ENCODE data around the gene GAR1.

The GAR1 gene

DNA sequence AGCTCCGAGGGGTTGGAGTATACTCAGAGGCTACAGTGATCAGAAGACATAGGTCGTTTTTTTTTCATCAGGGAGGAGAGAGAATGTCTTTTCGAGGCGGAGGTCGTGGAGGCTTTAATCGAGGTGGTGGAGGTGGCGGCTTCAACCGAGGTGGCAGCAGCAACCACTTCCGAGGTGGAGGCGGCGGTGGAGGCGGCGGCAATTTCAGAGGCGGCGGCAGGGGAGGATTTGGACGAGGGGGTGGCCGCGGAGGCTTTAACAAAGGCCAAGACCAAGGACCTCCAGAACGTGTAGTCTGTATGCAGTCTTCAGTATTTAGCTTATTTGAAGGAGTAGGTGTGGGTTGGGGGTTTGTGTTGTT, 500 bp downstream of the GAR1 start:
- TF ChIP-seq EZH2phosphoT487 (IDR thresholded peaks at IDR 0.05; ENCODE audit: low read depth) = no peak
- TF ChIP-seq, protein P1, sequence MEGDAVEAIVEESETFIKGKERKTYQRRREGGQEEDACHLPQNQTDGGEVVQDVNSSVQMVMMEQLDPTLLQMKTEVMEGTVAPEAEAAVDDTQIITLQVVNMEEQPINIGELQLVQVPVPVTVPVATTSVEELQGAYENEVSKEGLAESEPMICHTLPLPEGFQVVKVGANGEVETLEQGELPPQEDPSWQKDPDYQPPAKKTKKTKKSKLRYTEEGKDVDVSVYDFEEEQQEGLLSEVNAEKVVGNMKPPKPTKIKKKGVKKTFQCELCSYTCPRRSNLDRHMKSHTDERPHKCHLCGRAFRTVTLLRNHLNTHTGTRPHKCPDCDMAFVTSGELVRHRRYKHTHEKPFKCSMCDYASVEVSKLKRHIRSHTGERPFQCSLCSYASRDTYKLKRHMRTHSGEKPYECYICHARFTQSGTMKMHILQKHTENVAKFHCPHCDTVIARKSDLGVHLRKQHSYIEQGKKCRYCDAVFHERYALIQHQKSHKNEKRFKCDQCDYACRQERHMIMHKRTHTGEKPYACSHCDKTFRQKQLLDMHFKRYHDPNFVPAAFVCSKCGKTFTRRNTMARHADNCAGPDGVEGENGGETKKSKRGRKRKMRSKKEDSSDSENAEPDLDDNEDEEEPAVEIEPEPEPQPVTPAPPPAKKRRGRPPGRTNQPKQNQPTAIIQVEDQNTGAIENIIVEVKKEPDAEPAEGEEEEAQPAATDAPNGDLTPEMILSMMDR (IDR thresholded peaks at IDR 0.05; ENCODE audit: low read depth, low read length) = no peak
- H3K4me2 ChIP-seq (ENCODE audit: low read length) = peak overlapping the region; percentile 91
- H3K27ac ChIP-seq (ENCODE audit: low read length) = peak overlapping the region; percentile 70
- H2AFZ ChIP-seq (ENCODE audit: low read depth, low read length) = peak overlapping the region; percentile 83
- H4K20me1 ChIP-seq (ENCODE audit: insufficient read depth, low read length) = no peaks in the 10 kb centered on the region
- peak overlapping the region; percentile 97 for H3K4me3 ChIP-seq (ENCODE audit: low read length)
- no peaks in the 10 kb centered on the region for H3K9me3 ChIP-seq (ENCODE audit: insufficient read depth, low read length)
- H3K27me3 ChIP-seq (ENCODE audit: low read depth, low read length) = no peaks in the 10 kb centered on the region
- H3K4me1 ChIP-seq (ENCODE audit: low read length) = peaks cover 35% of the 10 kb centered on the region
- H3K79me2 ChIP-seq (ENCODE audit: low read length) = peaks cover 56% of the 10 kb centered on the region
- peaks cover 24% of the 10 kb centered on the region for H3K36me3 ChIP-seq (replicated peaks; ENCODE audit: low read depth, low read length)
- H3K9ac ChIP-seq (ENCODE audit: low read length) = peak overlapping the region; percentile 95

DNA sequence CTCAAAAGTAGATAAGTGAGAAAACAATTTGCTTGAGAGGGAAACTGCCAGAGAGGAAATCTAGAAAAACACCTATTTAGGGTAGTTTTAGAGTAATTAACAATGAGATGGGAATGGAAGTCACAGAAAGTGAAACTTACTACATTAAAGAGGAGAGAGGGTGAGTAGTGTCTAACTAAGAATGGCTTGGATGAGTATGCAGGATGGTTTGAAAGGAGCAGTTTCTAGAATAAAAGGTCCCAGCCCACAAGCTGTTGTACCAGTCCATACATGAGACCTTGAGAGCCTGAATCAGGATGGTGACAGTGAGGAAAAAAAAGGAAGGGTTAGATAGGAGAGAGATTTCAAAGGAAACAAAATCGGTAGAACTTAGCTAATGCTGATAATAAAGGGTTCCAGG, 1.3 kb downstream of the GAR1 start:
- peaks cover 41% of the 10 kb centered on the region for H3K4me1 ChIP-seq (ENCODE audit: low read length)
- peaks cover 57% of the 10 kb centered on the region for H3K79me2 ChIP-seq (ENCODE audit: low read length)
- TF ChIP-seq, protein P1 (IDR thresholded peaks at IDR 0.05; ENCODE audit: low read depth, low read length) = no peak
- no peak for TF ChIP-seq EZH2phosphoT487 (IDR thresholded peaks at IDR 0.05; ENCODE audit: low read depth)
- no peaks in the 10 kb centered on the region for H3K27me3 ChIP-seq (ENCODE audit: low read depth, low read length)
- H2AFZ ChIP-seq (ENCODE audit: low read depth, low read length) = no peak overlapping the region
- H3K4me3 ChIP-seq (ENCODE audit: low read length) = peak overlapping the region; percentile 97
- peaks cover 27% of the 10 kb centered on the region for H3K36me3 ChIP-seq (replicated peaks; ENCODE audit: low read depth, low read length)
- peak overlapping the region; percentile 91 for H3K4me2 ChIP-seq (ENCODE audit: low read length)
- no peaks in the 10 kb centered on the region for H4K20me1 ChIP-seq (ENCODE audit: insufficient read depth, low read length)
- H3K9ac ChIP-seq (ENCODE audit: low read length) = peak overlapping the region; percentile 95
- no peaks in the 10 kb centered on the region for H3K9me3 ChIP-seq (ENCODE audit: insufficient read depth, low read length)
- H3K27ac ChIP-seq (ENCODE audit: low read length) = no peak overlapping the region

DNA sequence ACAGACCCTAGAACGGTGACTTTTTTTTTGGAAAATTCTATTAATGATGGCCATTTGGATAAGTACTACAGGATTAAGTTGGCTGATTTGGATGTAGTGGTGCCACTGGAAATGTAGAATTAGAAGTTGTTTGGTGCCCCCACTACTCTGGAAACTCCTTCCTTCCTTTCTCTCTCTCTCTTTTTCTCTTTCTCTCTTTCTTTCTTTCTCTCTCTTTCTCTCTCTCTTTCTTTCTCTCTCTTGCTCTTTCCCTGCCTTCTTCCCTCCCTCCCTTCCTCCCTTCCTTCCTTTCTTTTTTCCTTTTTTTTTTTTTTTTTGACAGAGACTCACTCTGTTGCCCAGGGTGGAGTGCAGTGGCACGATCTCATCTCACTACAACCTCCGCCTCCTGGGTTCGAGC, 2.7 kb downstream of the GAR1 start:
- peaks cover 57% of the 10 kb centered on the region for H3K79me2 ChIP-seq (ENCODE audit: low read length)
- TF ChIP-seq EZH2phosphoT487 (IDR thresholded peaks at IDR 0.05; ENCODE audit: low read depth) = no peak
- TF ChIP-seq, protein P1 (IDR thresholded peaks at IDR 0.05; ENCODE audit: low read depth, low read length) = no peak
- H3K27me3 ChIP-seq (ENCODE audit: low read depth, low read length) = no peaks in the 10 kb centered on the region
- H3K9ac ChIP-seq (ENCODE audit: low read length) = no peak overlapping the region
- peaks cover 34% of the 10 kb centered on the region for H3K36me3 ChIP-seq (replicated peaks; ENCODE audit: low read depth, low read length)
- H4K20me1 ChIP-seq (ENCODE audit: insufficient read depth, low read length) = no peaks in the 10 kb centered on the region
- no peak overlapping the region for H2AFZ ChIP-seq (ENCODE audit: low read depth, low read length)
- no peak overlapping the region for H3K4me3 ChIP-seq (ENCODE audit: low read length)
- H3K9me3 ChIP-seq (ENCODE audit: insufficient read depth, low read length) = no peaks in the 10 kb centered on the region
- peaks cover 41% of the 10 kb centered on the region for H3K4me1 ChIP-seq (ENCODE audit: low read length)
- no peak overlapping the region for H3K4me2 ChIP-seq (ENCODE audit: low read length)
- no peak overlapping the region for H3K27ac ChIP-seq (ENCODE audit: low read length)

DNA sequence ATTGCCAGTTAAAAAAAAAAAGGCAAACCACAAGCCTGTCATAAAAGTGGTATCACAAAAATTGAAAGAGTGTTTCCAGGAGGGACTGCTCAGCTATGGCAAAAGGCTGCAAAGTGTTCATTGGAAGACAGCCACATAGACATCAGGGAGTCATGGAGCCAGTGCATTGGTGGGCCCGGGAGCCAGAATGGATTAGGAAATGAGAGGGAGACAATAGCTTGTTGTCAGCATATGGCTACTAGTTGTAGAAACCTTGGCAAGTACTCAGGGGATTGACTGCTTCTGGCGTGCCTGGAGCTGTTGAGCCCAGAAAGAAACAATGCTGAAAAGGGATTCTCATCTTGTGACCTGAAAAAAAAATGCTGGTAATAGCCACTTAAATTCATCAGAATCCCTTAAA, 5.0 kb downstream of the GAR1 start:
- Histone ChIP-seq H4K20me1 (ENCODE audit: insufficient read depth, low read length) (no peaks in the 10 kb centered on the region), H2AFZ (ENCODE audit: low read depth, low read length) (no peak overlapping the region), H3K79me2 (ENCODE audit: low read length) (peaks cover 55% of the 10 kb centered on the region), H3K27ac (ENCODE audit: low read length) (peak overlapping the region; percentile 39), H3K27me3 (ENCODE audit: low read depth, low read length) (no peaks in the 10 kb centered on the region), H3K36me3 (replicated peaks; ENCODE audit: low read depth, low read length) (peaks cover 44% of the 10 kb centered on the region), H3K4me3 (ENCODE audit: low read length) (no peak overlapping the region), H3K4me1 (ENCODE audit: low read length) (peaks cover 37% of the 10 kb centered on the region), H3K4me2 (ENCODE audit: low read length) (peak overlapping the region; percentile 34), H3K9me3 (ENCODE audit: insufficient read depth, low read length) (no peaks in the 10 kb centered on the region), H3K9ac (ENCODE audit: low read length) (no peak overlapping the region)
- TF ChIP-seq, protein P1 (IDR thresholded peaks at IDR 0.05; ENCODE audit: low read depth, low read length) = no peak
- no peak for TF ChIP-seq EZH2phosphoT487 (IDR thresholded peaks at IDR 0.05; ENCODE audit: low read depth)

Data from OCI-LY3 (cell line).